Activated CD4-positive, alpha-beta T cell treated with anti-CD3 and anti-CD28 coated beads, Interleukin-2, amount 10 ng/mL, durations not matched to agents 24 days and 14 days (primary cell): ENCODE data around the gene JCAD. TPM values are rescaled to one million over a fixed set of nuclear protein-coding genes. Genes with fewer than 3 reads are reported as not detected.

ENCODE experiments used
- DNase-seq: peaks from one replicate; pipeline ENCODE4 v3.0.0; 2022
- H3K27ac Mint-ChIP-seq: one replicate; pipeline ENCODE4 v1.8.0; 2022; ENCODE audit warnings: mild to moderate bottlenecking, mixed read lengths
- H3K27me3 Mint-ChIP-seq: one replicate; pipeline ENCODE4 v1.8.0; 2022; ENCODE audit warnings: mixed read lengths
- H3K36me3 Mint-ChIP-seq: one replicate; pipeline ENCODE4 v1.8.0; 2022; ENCODE audit warnings: low read depth, mild to moderate bottlenecking, mixed read lengths
- H3K4me1 Mint-ChIP-seq: one replicate; pipeline ENCODE4 v1.8.0; 2021; ENCODE audit warnings: mixed read lengths
- H3K4me3 Mint-ChIP-seq: one replicate; pipeline ENCODE4 v1.8.0; 2022; ENCODE audit warnings: mild to moderate bottlenecking, moderate library complexity, mixed read lengths
- H3K9me3 Mint-ChIP-seq: one replicate; pipeline ENCODE4 v1.8.0; 2021; ENCODE audit warnings: mixed read lengths
- intact Hi-C: fragments of 100-400 bp; cut with micrococcal nuclease; formaldehyde crosslinking; loops from one replicate; pipeline ENCODE4 v1.15.1; 2023
- total RNA-seq: library from RNA; stranded (reverse); gene quantifications from 2 replicates; pipeline ENCODE4 v1.2.3, GENCODE V29; 2022

JCAD gene
- total RNA-seq, 1 donor from 2014 or later: 0.21 TPM

DNA sequence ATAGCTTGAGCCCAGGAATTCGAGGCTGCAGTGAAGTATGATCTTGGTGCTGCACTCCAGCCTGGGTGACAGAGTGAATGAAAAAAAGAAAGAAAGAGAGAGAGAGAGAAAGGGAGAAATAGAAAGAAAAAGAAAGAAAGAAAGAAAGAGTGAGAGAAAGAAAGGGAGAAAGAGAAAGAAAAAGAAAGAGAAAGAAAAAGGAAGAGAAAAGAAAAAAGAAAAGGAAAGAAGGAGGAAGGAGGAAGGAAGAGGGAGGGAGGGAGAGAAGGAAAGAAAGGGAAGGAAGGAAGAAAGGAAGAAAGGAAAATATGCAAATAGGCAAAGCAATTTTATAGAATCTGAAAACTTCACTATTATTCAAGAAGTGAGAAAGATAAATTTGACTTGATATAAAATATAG, 24.5 kb upstream of the JCAD start:
- Mint-ChIP-seq H3K4me3 (no peak overlapping the region), H3K27ac (no peak overlapping the region), H3K9me3 (peaks cover 8% of the 10 kb centered on the region), H3K4me1 (no peaks in the 10 kb centered on the region), H3K27me3 (peaks cover 34% of the 10 kb centered on the region), H3K36me3 (no peaks in the 10 kb centered on the region)
- DNase-seq: no peak
- intact Hi-C loops: no loop called here

- Mint-ChIP-seq H3K36me3 (no peaks in the 10 kb centered on the region), H3K4me1 (no peaks in the 10 kb centered on the region), H3K9me3 (peaks cover 8% of the 10 kb centered on the region), H3K4me3 (no peak overlapping the region), H3K27me3 (peaks cover 34% of the 10 kb centered on the region), H3K27ac (no peak overlapping the region)
- intact Hi-C loops: no loop called here
- DNase-seq: no peak
Observed at GRCh38 chr10:30081182-30081581, 21.8 kb upstream of the JCAD start.

DNA sequence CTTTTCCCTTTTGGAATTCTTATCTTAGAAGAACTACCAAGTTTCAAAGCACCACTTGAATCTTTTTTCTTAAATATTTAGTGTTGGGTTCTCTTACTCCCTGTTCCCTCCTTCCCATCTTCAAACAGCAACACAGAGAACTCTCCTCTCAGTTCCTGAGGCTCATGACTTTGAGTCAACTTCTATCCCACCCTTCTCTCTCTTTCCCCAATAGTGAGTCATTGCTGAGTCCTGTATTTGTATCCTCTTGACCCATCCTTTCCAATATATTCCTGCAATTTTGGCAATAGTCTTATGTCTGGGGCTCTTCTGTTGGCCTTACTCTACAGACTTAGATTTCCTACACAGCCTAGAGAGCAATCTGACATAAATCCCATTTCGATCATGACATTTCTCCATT, 20.8 kb upstream of the JCAD start:
- H3K27me3 Mint-ChIP-seq: peaks cover 36% of the 10 kb centered on the region
- H3K4me3 Mint-ChIP-seq: no peak overlapping the region
- intact Hi-C loops: no loop called here
- H3K4me1 Mint-ChIP-seq: no peaks in the 10 kb centered on the region
- peaks cover 8% of the 10 kb centered on the region for H3K9me3 Mint-ChIP-seq
- H3K36me3 Mint-ChIP-seq: no peaks in the 10 kb centered on the region
- DNase-seq: no peak
- no peak overlapping the region for H3K27ac Mint-ChIP-seq

DNA sequence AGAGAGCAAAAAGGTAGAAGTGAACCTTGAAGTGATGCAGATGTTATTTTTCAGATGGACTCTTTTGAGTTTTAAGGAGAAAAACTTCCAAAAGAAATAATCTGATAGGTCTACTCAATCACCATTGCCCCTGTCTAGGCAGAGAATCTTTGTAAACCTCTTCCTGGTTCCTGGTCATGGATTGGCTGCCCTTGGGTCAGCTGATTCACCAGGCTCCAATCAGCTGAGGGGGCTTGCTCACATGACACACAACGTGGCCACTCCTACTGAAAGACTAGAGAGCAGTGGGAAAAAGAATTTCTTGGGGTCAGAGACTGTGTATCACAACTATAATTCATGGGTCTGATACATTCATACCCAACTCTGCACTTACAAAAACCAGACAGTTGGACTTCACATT, 20.0 kb upstream of the JCAD start:
- H3K27me3 Mint-ChIP-seq: peaks cover 31% of the 10 kb centered on the region
- no peak overlapping the region for H3K27ac Mint-ChIP-seq
- intact Hi-C loops: no loop called here
- H3K4me1 Mint-ChIP-seq: no peaks in the 10 kb centered on the region
- H3K36me3 Mint-ChIP-seq: no peaks in the 10 kb centered on the region
- peaks cover 8% of the 10 kb centered on the region for H3K9me3 Mint-ChIP-seq
- no peak overlapping the region for H3K4me3 Mint-ChIP-seq
- no peak for DNase-seq

GRCh38 chr10:30075481-30075880, 16.1 kb upstream of the JCAD start:
- peaks cover 3% of the 10 kb centered on the region for H3K9me3 Mint-ChIP-seq
- H3K4me3 Mint-ChIP-seq: no peak overlapping the region
- no peaks in the 10 kb centered on the region for H3K4me1 Mint-ChIP-seq
- no peak for DNase-seq
- H3K36me3 Mint-ChIP-seq: no peaks in the 10 kb centered on the region
- H3K27me3 Mint-ChIP-seq: peaks cover 36% of the 10 kb centered on the region
- no peak overlapping the region for H3K27ac Mint-ChIP-seq
- intact Hi-C loops: no loop called here

DNA sequence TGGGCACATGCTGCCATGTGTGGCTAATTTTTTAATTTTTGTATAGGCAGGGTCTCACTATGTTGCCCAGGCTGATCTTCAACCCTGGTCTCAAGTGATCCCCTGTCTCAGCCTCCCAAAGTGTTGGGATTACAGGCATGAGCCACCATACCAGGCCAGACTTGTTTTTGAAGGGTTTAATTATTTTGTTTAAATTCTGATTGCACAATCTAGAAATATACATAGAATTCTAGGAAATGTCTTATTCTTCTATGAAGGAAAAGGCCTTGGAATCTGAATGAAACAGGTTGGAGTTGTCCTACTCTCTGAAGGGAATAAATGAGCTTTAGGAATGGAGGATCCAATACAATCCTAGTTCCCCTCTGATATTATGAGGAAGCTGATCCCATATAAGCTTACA, 15.5 kb upstream of the JCAD start:
- intact Hi-C loops: no loop called here
- Mint-ChIP-seq H3K4me3 (no peak overlapping the region), H3K4me1 (no peaks in the 10 kb centered on the region), H3K9me3 (no peaks in the 10 kb centered on the region), H3K36me3 (no peaks in the 10 kb centered on the region), H3K27me3 (peaks cover 34% of the 10 kb centered on the region), H3K27ac (no peak overlapping the region)
- DNase-seq: no peak

DNA sequence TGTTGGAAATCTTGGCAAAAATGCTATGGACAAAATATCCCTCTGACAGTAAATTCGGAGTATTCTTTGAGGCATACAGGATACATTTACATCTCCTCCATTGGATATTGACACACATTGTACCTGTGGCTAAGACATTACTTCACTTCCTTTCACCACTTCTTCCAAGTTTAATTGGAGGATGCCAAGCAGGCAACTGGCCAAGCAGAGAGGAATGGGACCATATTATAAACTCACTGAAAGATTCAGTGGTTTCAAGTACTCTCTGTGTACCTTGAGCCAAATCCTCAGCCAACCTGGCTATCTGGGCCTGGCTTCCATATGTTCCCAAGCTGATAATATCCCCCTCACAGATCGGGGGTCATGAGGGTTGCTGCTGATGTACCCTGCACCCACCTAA, 14.7 kb upstream of the JCAD start:
- H3K36me3 Mint-ChIP-seq: no peaks in the 10 kb centered on the region
- H3K27me3 Mint-ChIP-seq: peaks cover 37% of the 10 kb centered on the region
- no peak overlapping the region for H3K4me3 Mint-ChIP-seq
- intact Hi-C loops: no loop called here
- no peak for DNase-seq
- no peaks in the 10 kb centered on the region for H3K9me3 Mint-ChIP-seq
- H3K4me1 Mint-ChIP-seq: no peaks in the 10 kb centered on the region
- H3K27ac Mint-ChIP-seq: no peak overlapping the region

GRCh38 chr10:30073767-30074060, 14.3 kb upstream of the JCAD start:
- no peak overlapping the region for H3K4me3 Mint-ChIP-seq
- intact Hi-C loops: no loop called here
- peaks cover 37% of the 10 kb centered on the region for H3K27me3 Mint-ChIP-seq
- no peaks in the 10 kb centered on the region for H3K4me1 Mint-ChIP-seq
- H3K27ac Mint-ChIP-seq: no peak overlapping the region
- H3K36me3 Mint-ChIP-seq: no peaks in the 10 kb centered on the region
- DNase-seq: no peak
- no peaks in the 10 kb centered on the region for H3K9me3 Mint-ChIP-seq

- Mint-ChIP-seq H3K4me1 (no peaks in the 10 kb centered on the region), H3K36me3 (no peaks in the 10 kb centered on the region), H3K27ac (no peak overlapping the region), H3K9me3 (no peaks in the 10 kb centered on the region), H3K4me3 (no peak overlapping the region), H3K27me3 (peaks cover 34% of the 10 kb centered on the region)
- no peak for DNase-seq
- intact Hi-C loops: no loop called here
Observed at GRCh38 chr10:30073045-30073766, 13.8 kb upstream of the JCAD start.

- peaks cover 31% of the 10 kb centered on the region for H3K27me3 Mint-ChIP-seq
- no peak overlapping the region for H3K4me3 Mint-ChIP-seq
- no peaks in the 10 kb centered on the region for H3K9me3 Mint-ChIP-seq
- no peaks in the 10 kb centered on the region for H3K36me3 Mint-ChIP-seq
- intact Hi-C loops: no loop called here
- no peaks in the 10 kb centered on the region for H3K4me1 Mint-ChIP-seq
- DNase-seq: no peak
- H3K27ac Mint-ChIP-seq: no peak overlapping the region
Observed at GRCh38 chr10:30072068-30072467, 12.7 kb upstream of the JCAD start.

GRCh38 chr10:30070001-30070685, 10.8 kb upstream of the JCAD start:
- H3K4me3 Mint-ChIP-seq: no peak overlapping the region
- DNase-seq: no peak
- no peaks in the 10 kb centered on the region for H3K9me3 Mint-ChIP-seq
- H3K27ac Mint-ChIP-seq: no peak overlapping the region
- no peaks in the 10 kb centered on the region for H3K36me3 Mint-ChIP-seq
- H3K27me3 Mint-ChIP-seq: peaks cover 28% of the 10 kb centered on the region
- H3K4me1 Mint-ChIP-seq: no peaks in the 10 kb centered on the region
- intact Hi-C loops: no loop called here

DNA sequence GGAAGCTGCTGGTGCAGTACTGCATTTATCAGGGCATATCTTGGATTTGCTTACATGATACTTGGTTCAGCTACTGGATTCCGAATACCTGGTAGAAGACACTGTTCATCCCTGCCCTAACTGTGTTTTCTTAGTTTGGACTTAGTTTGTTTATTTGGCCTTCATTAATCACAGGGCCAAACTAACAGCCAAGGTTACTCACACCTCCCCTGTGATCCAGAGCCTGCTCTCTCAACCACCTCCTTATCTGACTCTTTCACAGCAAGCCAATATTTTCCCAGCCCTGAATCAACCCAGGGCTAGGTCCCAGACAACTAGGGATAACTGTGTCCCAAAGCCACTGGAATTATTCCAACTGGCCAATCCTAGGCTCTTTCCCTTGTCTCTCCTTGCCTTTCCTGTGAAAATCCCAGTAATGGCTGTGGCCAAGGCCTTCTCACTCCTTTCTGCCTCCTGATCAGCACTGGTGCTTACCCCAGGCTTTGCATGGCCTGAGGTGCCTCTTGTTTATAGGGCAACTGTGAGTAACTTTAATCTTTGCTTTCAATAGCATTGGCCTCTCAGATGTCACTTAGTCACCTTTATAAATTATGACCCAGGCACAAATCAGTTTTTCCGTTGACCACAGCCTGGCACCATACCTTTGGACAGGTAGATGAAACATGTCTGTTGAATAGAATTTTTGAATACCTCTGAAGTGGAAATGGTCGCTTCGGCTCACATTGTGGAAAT, 9.3 kb upstream of the JCAD start:
- no peaks in the 10 kb centered on the region for H3K9me3 Mint-ChIP-seq
- H3K4me3 Mint-ChIP-seq: no peak overlapping the region
- intact Hi-C loops: no loop called here
- DNase-seq: no peak
- no peaks in the 10 kb centered on the region for H3K4me1 Mint-ChIP-seq
- H3K36me3 Mint-ChIP-seq: no peaks in the 10 kb centered on the region
- H3K27me3 Mint-ChIP-seq: peaks cover 34% of the 10 kb centered on the region
- H3K27ac Mint-ChIP-seq: no peak overlapping the region

GRCh38 chr10:30063099-30063498, 3.7 kb upstream of the JCAD start:
- Mint-ChIP-seq H3K9me3 (no peaks in the 10 kb centered on the region), H3K4me3 (no peak overlapping the region), H3K4me1 (peaks cover 4% of the 10 kb centered on the region), H3K27me3 (peaks cover 61% of the 10 kb centered on the region), H3K36me3 (no peaks in the 10 kb centered on the region), H3K27ac (no peak overlapping the region)
- no peak for DNase-seq
- intact Hi-C loops: no loop called here

DNA sequence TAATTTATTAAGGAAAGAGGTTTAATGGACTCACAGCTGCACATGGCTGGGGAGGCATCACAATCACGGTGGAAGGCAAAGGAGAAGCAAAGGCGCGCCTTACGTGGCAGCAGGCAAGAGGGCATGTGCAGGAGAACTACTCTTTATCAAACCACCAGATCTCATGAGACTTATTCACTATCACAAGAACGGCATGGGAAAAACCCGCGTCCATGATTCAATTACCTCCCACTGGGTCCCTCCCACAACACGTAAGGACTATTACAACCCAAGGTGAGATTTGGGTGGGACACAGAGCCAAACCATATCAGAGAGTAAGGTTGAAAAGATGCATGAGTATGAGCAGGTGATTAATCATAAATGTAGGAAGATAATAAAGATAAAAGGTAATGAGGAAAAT, 3.2 kb upstream of the JCAD start:
- H3K4me3 Mint-ChIP-seq: no peak overlapping the region
- H3K27ac Mint-ChIP-seq: no peak overlapping the region
- no peaks in the 10 kb centered on the region for H3K36me3 Mint-ChIP-seq
- peaks cover 66% of the 10 kb centered on the region for H3K27me3 Mint-ChIP-seq
- no peak for DNase-seq
- peaks cover 4% of the 10 kb centered on the region for H3K4me1 Mint-ChIP-seq
- no peaks in the 10 kb centered on the region for H3K9me3 Mint-ChIP-seq
- intact Hi-C loops: no loop called here
